ELR (cell line): ENCODE results near the gene TENT5D.
A peak's percentile ranks its signal among the peaks of the same experiment; 100 is the strongest.
"Not testable (repeated sequence)": the region's sequence is repeated elsewhere in the genome, so short reads cannot be mapped to it uniquely, and the experiment has no call there.

Experiments used
- DNase-seq: peaks from one replicate; pipeline ENCODE4 v3.0.0-alpha.2; 2015; ENCODE audit warnings: low read depth

TENT5D gene

DNA sequence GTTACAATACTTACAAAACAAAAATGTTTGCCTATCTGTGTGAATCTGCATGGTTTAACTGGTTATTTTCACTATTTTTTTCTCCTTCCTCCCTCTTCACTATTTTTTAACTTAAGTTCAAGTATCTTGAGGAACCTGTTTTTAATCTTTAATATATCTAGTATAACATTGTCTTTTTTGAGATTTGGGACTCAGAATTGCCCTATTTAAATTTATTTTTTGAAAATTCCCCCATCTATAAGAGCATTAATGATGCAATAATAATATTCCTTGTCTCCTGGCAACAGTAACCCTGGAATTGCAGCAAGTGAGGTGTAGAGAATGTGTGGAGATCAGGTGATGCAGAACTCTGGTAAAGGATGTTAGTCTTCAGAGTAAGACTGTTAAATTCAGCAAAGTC is at the start of gene TENT5D:
Gene TENT5D (plus strand): TSS at position 301 of the 400 bp plus-strand sequence. CDS start 22,093 bp downstream, outside the sequence.
- DNase-seq: no peak

DNA sequence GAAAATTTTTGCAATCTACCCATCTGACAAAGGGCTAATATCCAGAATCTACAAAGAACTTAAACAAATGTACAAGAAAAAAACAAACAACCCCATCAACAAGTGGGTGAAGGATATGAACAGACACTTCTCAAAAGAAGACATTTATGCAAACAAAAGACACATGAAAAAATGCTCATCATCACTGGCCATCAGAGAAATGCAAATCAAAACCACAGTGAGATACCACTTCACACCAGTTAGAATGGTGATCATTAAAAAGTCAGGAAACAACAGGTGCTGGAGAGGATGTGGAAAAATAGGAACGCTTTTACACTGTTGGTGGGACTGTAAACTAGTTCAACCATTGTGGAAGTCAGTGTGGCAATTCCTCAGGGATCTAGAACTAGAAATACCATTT is 34.6 kb upstream of the TENT5D start:
- not testable (repeated sequence) for DNase-seq

- DNase-seq: no peak
Observed at GRCh38 chrX:80388206-80388605, 32.0 kb upstream of the TENT5D start.

- no peak for DNase-seq
Observed at GRCh38 chrX:80412042-80412441, 8.2 kb upstream of the TENT5D start.

DNA sequence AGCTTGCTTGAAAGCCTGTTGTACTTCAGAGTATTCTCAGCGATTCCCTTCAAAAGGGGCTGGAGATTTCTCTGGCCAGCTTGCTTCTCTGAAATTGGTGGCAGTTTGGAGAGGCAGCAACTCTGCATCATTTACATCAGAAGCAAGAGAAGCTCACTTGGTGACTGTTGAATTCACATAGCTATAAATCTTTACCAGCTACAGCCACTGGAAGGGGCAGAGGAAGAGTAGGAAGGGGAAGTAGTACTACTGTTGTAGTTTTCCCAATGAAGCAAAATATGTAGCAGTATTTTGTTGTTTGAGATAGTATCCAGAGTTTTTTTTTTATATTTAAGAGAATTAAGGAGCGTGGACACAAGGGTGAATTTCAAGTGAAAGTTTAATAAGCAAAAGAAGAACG is 2.8 kb downstream of the TENT5D start:
- DNase-seq: no peak

DNA sequence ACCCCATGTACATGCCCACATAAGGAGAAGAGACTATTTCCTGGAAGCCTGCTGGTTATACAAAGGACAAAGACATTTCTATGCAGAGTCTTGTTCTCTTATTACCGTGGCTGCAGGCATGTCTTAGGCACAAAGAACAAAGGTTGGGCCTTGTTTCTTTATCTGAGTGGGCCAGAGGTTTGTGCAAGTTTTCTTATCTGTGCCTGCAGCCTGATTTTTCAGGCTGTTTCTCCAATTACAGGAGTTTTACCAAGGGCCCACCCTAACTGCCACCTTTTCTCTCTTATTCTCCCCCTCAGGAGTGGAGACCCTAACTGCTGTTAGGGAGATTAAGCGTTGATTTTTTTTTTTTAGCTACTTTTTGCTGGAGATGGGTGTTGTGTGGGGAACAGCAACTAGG is 3.5 kb downstream of the TENT5D start:
- DNase-seq: no peak

- peak; percentile 5 for DNase-seq
Observed at GRCh38 chrX:80430826-80431504, 10.7 kb downstream of the TENT5D start.

- no peak for DNase-seq
Observed at GRCh38 chrX:80431505-80431832, 11.2 kb downstream of the TENT5D start.

- DNase-seq: no peak
Observed at GRCh38 chrX:80432441-80432840, 12.2 kb downstream of the TENT5D start.

GRCh38 chrX:80432863-80433262 is 12.6 kb downstream of the TENT5D start:
- no peak for DNase-seq

DNA sequence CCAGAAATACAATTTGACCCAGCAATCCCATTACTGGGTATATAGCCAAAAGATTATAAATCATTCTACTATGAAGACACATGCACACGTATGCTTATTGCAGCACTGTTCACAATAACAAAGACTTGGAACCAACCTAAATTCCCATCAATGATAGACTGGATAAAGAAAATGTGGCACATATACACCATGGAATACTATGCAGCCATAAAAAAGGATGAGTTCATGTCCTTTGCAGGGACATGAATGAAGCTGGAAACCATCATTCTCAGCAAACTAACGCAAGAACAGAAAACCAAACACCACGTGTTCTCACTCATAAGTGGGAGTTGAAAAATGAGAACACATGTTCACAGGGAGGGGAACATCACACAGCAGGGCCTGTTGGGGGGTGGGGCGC is 47.9 kb downstream of the TENT5D start:
- not testable (repeated sequence) for DNase-seq

DNA sequence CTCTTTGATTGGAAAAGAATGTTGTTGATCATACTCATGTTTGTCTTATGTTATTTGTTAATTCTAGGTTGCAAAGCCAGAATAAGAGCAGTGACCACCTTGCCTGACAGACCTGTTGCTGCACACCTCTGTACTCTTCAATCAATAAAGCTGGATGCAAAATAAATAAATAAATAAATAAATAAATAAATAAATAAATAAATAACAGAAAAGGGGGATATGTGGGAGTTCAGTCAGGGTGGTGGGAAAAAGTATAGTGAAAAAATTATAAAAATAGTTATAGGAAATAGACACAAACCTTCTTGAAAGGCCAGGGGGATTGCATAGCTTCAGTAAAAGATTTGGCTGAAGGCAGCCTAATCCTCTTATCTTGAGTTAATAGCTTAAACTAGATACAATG is 51.3 kb downstream of the TENT5D start:
- DNase-seq: no peak

- no peak for DNase-seq
Observed at GRCh38 chrX:80485543-80485942, 65.3 kb downstream of the TENT5D start.

- DNase-seq: no peak
Observed at GRCh38 chrX:80486299-80486698, 66.1 kb downstream of the TENT5D start.

DNA sequence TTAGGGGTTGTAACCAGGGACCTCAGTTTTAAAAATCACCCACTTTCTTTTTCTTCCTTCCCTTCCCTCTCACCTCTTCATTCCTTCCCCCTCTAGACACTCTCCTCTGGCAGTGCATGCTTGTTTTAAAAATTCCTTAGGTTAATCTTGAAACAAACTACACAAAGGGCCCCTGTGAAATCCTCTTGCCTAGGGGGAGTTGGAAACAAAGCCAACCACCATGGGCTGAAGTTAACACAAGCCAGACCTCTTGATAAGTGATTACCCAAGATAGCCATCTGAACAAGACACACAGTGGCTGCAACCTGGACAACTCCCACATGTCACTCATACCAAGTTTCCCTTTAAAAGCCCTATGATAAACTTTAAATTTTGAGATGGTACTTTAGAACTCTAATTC is 68.9 kb downstream of the TENT5D start:
- DNase-seq: no peak
